K562 (cell line): ENCODE measurements around the gene SGSM2. TPM values are rescaled to one million over a fixed set of nuclear protein-coding genes. Genes with fewer than 3 reads are reported as not detected.

Experiments used
- ADNP ChIP-seq: fragments of 200-800 bp; sonication (Bioruptor generic); IDR thresholded peaks from 2 replicates; pipeline ENCODE4 v1.6.1; 2016; ENCODE audit warnings: missing genetic modification characterization, missing compliant biosample characterization
- C11orf30 ChIP-seq: fragments of 450-650 bp; IDR thresholded peaks from 2 replicates; pipeline ENCODE4 v1.6.1; 2016; ENCODE audit warnings: low read depth, mild to moderate bottlenecking
- FOXK1 ChIP-seq: sonication (generic); formaldehyde crosslinking; IDR thresholded peaks from 2 replicates; pipeline ENCODE4 v1.8.0; 2022; ENCODE audit warnings: missing genetic modification reagents, mild to moderate bottlenecking, borderline replicate concordance
- GABPB1 ChIP-seq: sonication (generic); formaldehyde crosslinking; IDR thresholded peaks from 2 replicates; pipeline ENCODE4 v1.8.0; 2022; ENCODE audit warnings: mild to moderate bottlenecking, missing genetic modification reagents
- HDGF ChIP-seq: fragments of 450-650 bp; IDR thresholded peaks from 2 replicates; pipeline ENCODE4 v1.6.1; 2016
- HNRNPH1 ChIP-seq: fragments of 200-400 bp; formaldehyde crosslinking; optimal IDR thresholded peaks from 2 replicates; pipeline ENCODE3; 2017; ENCODE audit warnings: low read depth, mild to moderate bottlenecking, low read length, moderate library complexity
- JUN ChIP-seq, 2 experiments: sonication (generic) in 1 of 2; formaldehyde crosslinking in 1 of 2; IDR thresholded peaks; 2 replicates each; pipeline versions ENCODE4 v1.6.1 to v1.8.0; 2012 to 2022; ENCODE audit warnings: borderline replicate concordance in 2 of 2, mild to moderate bottlenecking in 2 of 2, improper control_type of control experiment in 1 of 2, low read depth in 1 of 2, low read length in 1 of 2, missing genetic modification reagents in 1 of 2
- KLF13 ChIP-seq: fragments of 450-650 bp; IDR thresholded peaks from 2 replicates; pipeline ENCODE4 v1.6.1; 2016; ENCODE audit warnings: missing genetic modification characterization, low read depth, mild to moderate bottlenecking, missing compliant biosample characterization, moderate library complexity, borderline replicate concordance
- MTF1 ChIP-seq: fragments of 250-450 bp; sonication (Bioruptor Pico); IDR thresholded peaks from 2 replicates; pipeline ENCODE4 v1.9.0; 2021; ENCODE audit warnings: moderate library complexity, mild to moderate bottlenecking, inconsistent platforms, borderline replicate concordance
- NR2C2 ChIP-seq, 2 experiments: fragments of 200-800 bp in 1 of 2; sonication (Bioruptor generic) in 1 of 2; sonication (generic) in 1 of 2; formaldehyde crosslinking in 1 of 2; IDR thresholded peaks; 2 replicates each; pipeline versions ENCODE4 v1.6.1 to v1.8.0; 2016 to 2022; ENCODE audit warnings: mild to moderate bottlenecking in 1 of 2, missing compliant biosample characterization in 1 of 2, missing genetic modification characterization in 1 of 2, missing genetic modification reagents in 1 of 2
- PHB ChIP-seq: fragments of 250-450 bp; sonication (Bioruptor Pico); IDR thresholded peaks from 2 replicates; pipeline ENCODE4 v1.5.0; 2021
- SNRNP70 ChIP-seq: fragments of 200-400 bp; formaldehyde crosslinking; optimal IDR thresholded peaks from 2 replicates; pipeline ENCODE3; 2017; ENCODE audit warnings: low read depth, low read length
- SRSF3 ChIP-seq: fragments of 200-400 bp; formaldehyde crosslinking; IDR thresholded peaks from 2 replicates; pipeline ENCODE4 v1.6.1; 2016; ENCODE audit warnings: mild to moderate bottlenecking, low read length, moderate library complexity; ENCODE audit not compliant: insufficient read depth
- ZBTB11 ChIP-seq, 3 experiments: fragments of 200-800 bp in 1 of 3; fragments of 250-450 bp in 1 of 3; fragments of 450-650 bp in 1 of 3; sonication (Bioruptor Pico) in 1 of 3; sonication (Bioruptor generic) in 1 of 3; formaldehyde crosslinking in 1 of 3; IDR thresholded peaks; 2 replicates each; pipeline versions ENCODE4 v1.6.1 to v1.8.0; 2016 to 2022; ENCODE audit warnings: mild to moderate bottlenecking in 2 of 3, missing genetic modification characterization in 2 of 3, missing compliant biosample characterization in 1 of 3, moderate library complexity in 1 of 3
- ZNF134 ChIP-seq: fragments of 250-450 bp; sonication (Bioruptor Pico); conservative IDR thresholded peaks from 2 replicates; pipeline ENCODE4 v1.4.0; 2020
- polyA plus RNA-seq, 8 experiments: library from polyadenylated mRNA; depleted of rRNA in 4 of 8; stranded (reverse) in 5 of 8; unstranded in 3 of 8; fragments of >200 nt; fragmentation: Nextera tagmentation in 2 of 8; fragmentation: Illumina TruSeq in 1 of 8; extraction: Ambion mirVana in 2 of 8; extraction: Trizol in 1 of 8; gene quantifications; 2 replicates each; pipeline versions ENCODE4 v1.2.1 to v1.2.3, GENCODE V29; 2011 to 2014; ENCODE audit warnings: inconsistent platforms in 1 of 8, missing spikeins in 1 of 8
- total RNA-seq, 7 experiments: library from RNA; depleted of rRNA in 6 of 7; stranded (reverse); fragments of >200 nt in 6 of 7; fragmentation: Illumina TruSeq in 2 of 7; extraction: Trizol in 2 of 7; gene quantifications; 2 replicates each; pipeline versions ENCODE4 v1.2.1 to v1.2.3, GENCODE V29; 2011 to 2021; ENCODE audit warnings: low replicate concordance in 1 of 7
- TF ChIP-seq, protein P1 (sequence below): fragments of 250-450 bp; sonication (Bioruptor Pico); IDR thresholded peaks from 2 replicates; pipeline ENCODE4 v1.4.0; 2020; ENCODE audit warnings: mild to moderate bottlenecking, moderate library complexity, borderline replicate concordance
- TF ChIP-seq, protein P2 (sequence below): fragments of 200-400 bp; formaldehyde crosslinking; IDR thresholded peaks from 2 replicates; pipeline ENCODE4 v1.6.1; 2017; ENCODE audit warnings: mild to moderate bottlenecking, low read depth, low read length, moderate library complexity

The SGSM2 gene
- total and polyA plus RNA-seq, 9 of the 15 experiments (the other 6 are each of a cell fraction or from before 2014, with no cell fraction given), result 0.20 to 26.3 (median 14.8) TPM

DNA sequence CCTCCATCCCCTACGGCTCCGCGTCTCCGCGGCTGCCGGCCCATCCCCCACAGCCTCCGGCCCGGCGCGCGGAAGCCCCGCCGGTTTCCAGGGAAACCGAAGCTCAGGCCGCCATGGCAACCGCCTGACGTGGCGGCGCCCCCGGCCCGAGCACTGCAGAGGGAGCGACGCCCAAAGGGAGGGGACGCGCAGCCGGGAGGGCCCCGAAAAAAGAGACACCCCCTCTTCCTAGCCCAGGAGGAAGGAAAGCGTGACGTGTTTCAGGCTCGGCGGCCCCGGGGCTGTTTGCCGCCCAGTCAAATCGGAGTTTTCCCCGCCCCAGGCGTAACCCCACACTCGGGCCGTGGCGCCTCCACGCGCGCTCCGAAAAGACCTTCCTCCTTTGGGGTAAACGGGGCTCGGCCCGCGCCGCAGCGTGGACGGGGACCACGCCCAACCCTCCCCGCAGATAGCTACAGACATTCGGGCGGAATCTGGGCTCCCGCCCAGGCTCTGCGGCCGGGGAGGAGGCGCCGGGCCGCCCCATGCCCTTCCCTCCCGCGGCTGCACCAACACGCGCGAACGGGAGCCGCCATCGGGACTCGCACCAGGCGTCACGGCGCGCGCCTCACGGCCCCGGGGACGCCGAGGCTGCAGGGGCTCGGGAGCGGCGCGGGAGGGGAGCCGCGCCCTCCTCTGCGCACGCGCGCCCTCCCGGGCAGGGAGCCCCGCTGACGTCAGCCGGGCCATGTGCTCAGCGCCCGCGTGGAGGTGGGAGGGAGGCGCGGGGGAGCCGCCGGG, 56.1 kb downstream of the SGSM2 start (continued):
- TF ChIP-seq SNRNP70 (no peak), NR2C2 (CRISPR knock-in tag; IDR thresholded peaks at IDR 0.05) (no peak), NR2C2 (tag; IDR thresholded peaks at IDR 0.05) (peak; percentile 81), PHB (CRISPR knock-in tag) (peak; percentile 39; the same call in 1 of the 2 replicates), SRSF3 (no peak), C11orf30 (no peak), HNRNPH1 (no peak), ZNF134 (CRISPR knock-in tag) (no peak), JUN (IDR thresholded peaks at IDR 0.05; ENCODE audit: borderline replicate concordance, low read depth, low read length) (no peak), JUN (CRISPR knock-in tag; IDR thresholded peaks at IDR 0.05; ENCODE audit: borderline replicate concordance) (no peak; the same call in 1 of the 2 replicates), KLF13 (tag) (0 out of 2 replicates have a peak, but pooled peaks have one; percentile 58), MTF1 (CRISPR knock-in tag) (no peak), ZBTB11 (CRISPR knock-in tag; IDR thresholded peaks at IDR 0.05) (no peak), GABPB1 (CRISPR knock-in tag) (peak; percentile 51), ADNP (tag) (no peak), FOXK1 (CRISPR knock-in tag) (no peak), HDGF (no peak)
- TF ChIP-seq, protein P1, sequence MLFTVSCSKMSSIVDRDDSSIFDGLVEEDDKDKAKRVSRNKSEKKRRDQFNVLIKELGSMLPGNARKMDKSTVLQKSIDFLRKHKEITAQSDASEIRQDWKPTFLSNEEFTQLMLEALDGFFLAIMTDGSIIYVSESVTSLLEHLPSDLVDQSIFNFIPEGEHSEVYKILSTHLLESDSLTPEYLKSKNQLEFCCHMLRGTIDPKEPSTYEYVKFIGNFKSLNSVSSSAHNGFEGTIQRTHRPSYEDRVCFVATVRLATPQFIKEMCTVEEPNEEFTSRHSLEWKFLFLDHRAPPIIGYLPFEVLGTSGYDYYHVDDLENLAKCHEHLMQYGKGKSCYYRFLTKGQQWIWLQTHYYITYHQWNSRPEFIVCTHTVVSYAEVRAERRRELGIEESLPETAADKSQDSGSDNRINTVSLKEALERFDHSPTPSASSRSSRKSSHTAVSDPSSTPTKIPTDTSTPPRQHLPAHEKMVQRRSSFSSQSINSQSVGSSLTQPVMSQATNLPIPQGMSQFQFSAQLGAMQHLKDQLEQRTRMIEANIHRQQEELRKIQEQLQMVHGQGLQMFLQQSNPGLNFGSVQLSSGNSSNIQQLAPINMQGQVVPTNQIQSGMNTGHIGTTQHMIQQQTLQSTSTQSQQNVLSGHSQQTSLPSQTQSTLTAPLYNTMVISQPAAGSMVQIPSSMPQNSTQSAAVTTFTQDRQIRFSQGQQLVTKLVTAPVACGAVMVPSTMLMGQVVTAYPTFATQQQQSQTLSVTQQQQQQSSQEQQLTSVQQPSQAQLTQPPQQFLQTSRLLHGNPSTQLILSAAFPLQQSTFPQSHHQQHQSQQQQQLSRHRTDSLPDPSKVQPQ (CRISPR knock-in tag), result no peak
- TF ChIP-seq, protein P2, sequence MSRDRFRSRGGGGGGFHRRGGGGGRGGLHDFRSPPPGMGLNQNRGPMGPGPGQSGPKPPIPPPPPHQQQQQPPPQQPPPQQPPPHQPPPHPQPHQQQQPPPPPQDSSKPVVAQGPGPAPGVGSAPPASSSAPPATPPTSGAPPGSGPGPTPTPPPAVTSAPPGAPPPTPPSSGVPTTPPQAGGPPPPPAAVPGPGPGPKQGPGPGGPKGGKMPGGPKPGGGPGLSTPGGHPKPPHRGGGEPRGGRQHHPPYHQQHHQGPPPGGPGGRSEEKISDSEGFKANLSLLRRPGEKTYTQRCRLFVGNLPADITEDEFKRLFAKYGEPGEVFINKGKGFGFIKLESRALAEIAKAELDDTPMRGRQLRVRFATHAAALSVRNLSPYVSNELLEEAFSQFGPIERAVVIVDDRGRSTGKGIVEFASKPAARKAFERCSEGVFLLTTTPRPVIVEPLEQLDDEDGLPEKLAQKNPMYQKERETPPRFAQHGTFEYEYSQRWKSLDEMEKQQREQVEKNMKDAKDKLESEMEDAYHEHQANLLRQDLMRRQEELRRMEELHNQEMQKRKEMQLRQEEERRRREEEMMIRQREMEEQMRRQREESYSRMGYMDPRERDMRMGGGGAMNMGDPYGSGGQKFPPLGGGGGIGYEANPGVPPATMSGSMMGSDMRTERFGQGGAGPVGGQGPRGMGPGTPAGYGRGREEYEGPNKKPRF, result no peak
